Loucy (cell line): ENCODE results near the gene PANX2.

Experiments used
- H2AFZ ChIP-seq: fragments of 200-600 bp; sonication (generic); 2 replicates; pipeline ENCODE4 v1.6.0; 2016; ENCODE audit warnings: antibody characterized with exemption, mild to moderate bottlenecking, low read length, moderate library complexity
- H3F3A ChIP-seq: fragments of 200-600 bp; 2 replicates; pipeline ENCODE4 v1.6.0; 2016; ENCODE audit warnings: antibody characterized with exemption, low read depth, mild to moderate bottlenecking
- H3K27me3 ChIP-seq: fragments of 200-600 bp; sonication (generic); 2 replicates; pipeline ENCODE4 v1.6.1; 2014; ENCODE audit warnings: low read length, mild to moderate bottlenecking; ENCODE audit not compliant: insufficient read depth, poor library complexity, severe bottlenecking
- H3K36me3 ChIP-seq: fragments of 200-600 bp; sonication (generic); 2 replicates; pipeline ENCODE4 v1.6.1; 2016; ENCODE audit warnings: low read length; ENCODE audit not compliant: insufficient read depth
- H3K4me1 ChIP-seq: fragments of 200-600 bp; sonication (generic); 2 replicates; pipeline ENCODE4 v1.5.1; 2014; ENCODE audit warnings: low read length, mild to moderate bottlenecking; ENCODE audit not compliant: insufficient read depth, poor library complexity, severe bottlenecking
- H3K4me2 ChIP-seq: fragments of 200-600 bp; sonication (generic); 2 replicates; pipeline ENCODE4 v1.6.0; 2014; ENCODE audit warnings: antibody characterized with exemption, low read length, low read depth, mild to moderate bottlenecking; ENCODE audit not compliant: poor library complexity, severe bottlenecking
- H3K4me3 ChIP-seq: fragments of 200-600 bp; sonication (generic); 2 replicates; pipeline ENCODE4 v1.5.1; 2014; ENCODE audit warnings: low read length, mild to moderate bottlenecking, mixed read lengths; ENCODE audit not compliant: poor library complexity, severe bottlenecking
- H3K79me2 ChIP-seq: fragments of 200-600 bp; sonication (generic); 2 replicates; pipeline ENCODE4 v1.6.1; 2014; ENCODE audit warnings: low read length; ENCODE audit not compliant: insufficient read depth
- H3K9ac ChIP-seq: fragments of 200-600 bp; sonication (generic); 2 replicates; pipeline ENCODE4 v1.6.0; 2014; ENCODE audit warnings: mild to moderate bottlenecking, low read depth, low read length, moderate library complexity; ENCODE audit not compliant: poor library complexity, severe bottlenecking
- H3K9me2 ChIP-seq: fragments of 200-600 bp; sonication (generic); replicated peaks from 2 replicates; pipeline ENCODE4 v1.6.1; 2016; ENCODE audit warnings: low read depth, low read length, mixed read lengths
- H3K9me3 ChIP-seq: fragments of 200-600 bp; sonication (generic); 2 replicates; pipeline ENCODE4 v1.6.1; 2014; ENCODE audit warnings: mild to moderate bottlenecking, antibody characterized with exemption, low read length, low read depth; ENCODE audit not compliant: insufficient read depth
- H4K20me1 ChIP-seq: fragments of 200-600 bp; sonication (generic); 2 replicates; pipeline ENCODE4 v1.6.0; 2014; ENCODE audit warnings: antibody characterized with exemption, low read length, mild to moderate bottlenecking; ENCODE audit not compliant: insufficient read depth, poor library complexity, severe bottlenecking
- EZH2phosphoT487 ChIP-seq: fragments of 200-600 bp; IDR thresholded peaks from 2 replicates; pipeline ENCODE4 v1.6.1; 2018; ENCODE audit warnings: antibody characterized with exemption, mild to moderate bottlenecking, moderate library complexity, borderline replicate concordance
- TF ChIP-seq, protein P1 (sequence below): fragments of 200-600 bp; sonication (generic); conservative IDR thresholded peaks from 2 replicates; pipeline ENCODE4 v1.5.1; 2014; ENCODE audit warnings: mild to moderate bottlenecking, antibody characterized with exemption, low read length

PANX2 gene

DNA sequence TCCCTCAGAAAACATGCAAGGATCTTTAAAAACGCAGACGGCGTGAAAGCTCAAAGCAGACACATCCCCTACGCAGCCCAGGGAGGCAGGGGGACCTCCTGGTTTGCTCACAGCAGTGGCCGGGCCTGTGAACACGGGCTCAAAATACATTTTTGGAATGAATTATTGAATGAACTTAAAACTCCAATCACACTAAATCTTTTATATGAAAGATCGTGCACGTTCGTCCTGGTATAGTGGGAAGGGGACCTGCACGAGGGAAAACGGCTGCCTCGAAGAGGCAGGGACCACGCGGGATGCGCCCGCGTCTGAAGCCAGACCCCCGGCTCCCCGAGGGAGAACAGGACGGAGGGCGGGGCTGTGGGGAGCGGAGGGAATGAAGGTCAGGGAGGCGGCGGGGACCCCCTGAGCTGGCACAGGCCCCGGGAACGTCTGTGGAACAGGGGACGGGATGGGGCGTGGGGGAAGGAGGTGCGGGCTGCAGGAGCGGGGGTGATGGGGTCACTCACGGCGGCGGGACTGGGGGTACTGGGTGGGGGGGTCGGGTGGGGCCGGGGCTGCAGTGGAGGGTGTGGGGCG is 1.3 kb upstream of the PANX2 start:
- Histone ChIP-seq H3K27me3 (no peaks in the 10 kb centered on the region), H3K9me3 (no peaks in the 10 kb centered on the region), H2AFZ (no peak overlapping the region), H3K9me2 (no peaks in the 10 kb centered on the region), H3K9ac (no peak overlapping the region), H4K20me1 (no peaks in the 10 kb centered on the region), H3F3A (no peaks in the 10 kb centered on the region), H3K4me3 (no peak overlapping the region), H3K79me2 (no peaks in the 10 kb centered on the region), H3K4me2 (no peak overlapping the region), H3K36me3 (no peaks in the 10 kb centered on the region), H3K4me1 (no peaks in the 10 kb centered on the region)
- TF ChIP-seq EZH2phosphoT487 = no peak
- TF ChIP-seq, protein P1, sequence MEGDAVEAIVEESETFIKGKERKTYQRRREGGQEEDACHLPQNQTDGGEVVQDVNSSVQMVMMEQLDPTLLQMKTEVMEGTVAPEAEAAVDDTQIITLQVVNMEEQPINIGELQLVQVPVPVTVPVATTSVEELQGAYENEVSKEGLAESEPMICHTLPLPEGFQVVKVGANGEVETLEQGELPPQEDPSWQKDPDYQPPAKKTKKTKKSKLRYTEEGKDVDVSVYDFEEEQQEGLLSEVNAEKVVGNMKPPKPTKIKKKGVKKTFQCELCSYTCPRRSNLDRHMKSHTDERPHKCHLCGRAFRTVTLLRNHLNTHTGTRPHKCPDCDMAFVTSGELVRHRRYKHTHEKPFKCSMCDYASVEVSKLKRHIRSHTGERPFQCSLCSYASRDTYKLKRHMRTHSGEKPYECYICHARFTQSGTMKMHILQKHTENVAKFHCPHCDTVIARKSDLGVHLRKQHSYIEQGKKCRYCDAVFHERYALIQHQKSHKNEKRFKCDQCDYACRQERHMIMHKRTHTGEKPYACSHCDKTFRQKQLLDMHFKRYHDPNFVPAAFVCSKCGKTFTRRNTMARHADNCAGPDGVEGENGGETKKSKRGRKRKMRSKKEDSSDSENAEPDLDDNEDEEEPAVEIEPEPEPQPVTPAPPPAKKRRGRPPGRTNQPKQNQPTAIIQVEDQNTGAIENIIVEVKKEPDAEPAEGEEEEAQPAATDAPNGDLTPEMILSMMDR = no peak

DNA sequence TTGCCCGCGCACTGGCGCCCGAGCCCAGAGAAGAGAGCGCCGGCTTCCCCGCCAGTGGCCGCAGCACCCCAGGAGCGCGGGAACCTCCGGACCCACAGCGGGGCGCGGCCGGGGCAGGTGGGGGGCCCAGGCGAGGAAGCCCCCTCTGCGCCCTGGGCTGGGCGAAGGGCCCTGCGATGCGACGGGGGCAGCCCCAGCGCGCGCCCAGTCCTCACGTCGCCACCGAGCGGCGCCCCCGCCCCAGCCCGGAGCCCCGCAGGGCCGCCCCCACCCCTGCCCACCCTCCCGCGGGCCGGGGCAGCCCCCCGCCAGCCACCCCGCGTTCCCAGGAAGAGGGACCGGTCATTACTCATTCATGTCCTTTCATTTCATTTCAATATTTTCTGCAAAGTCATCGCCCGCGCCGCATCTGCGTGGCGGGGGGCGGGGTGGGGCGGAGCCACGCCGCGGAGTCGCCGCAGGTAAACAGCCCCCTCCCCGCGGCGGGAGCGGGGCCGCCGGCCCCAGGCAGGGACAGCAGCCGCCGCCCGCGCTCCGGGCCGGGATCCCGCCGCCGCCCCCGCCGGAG is 673 bp upstream of the PANX2 start:
- H4K20me1 ChIP-seq = no peaks in the 10 kb centered on the region
- no peaks in the 10 kb centered on the region for H3K9me2 ChIP-seq
- H3K4me1 ChIP-seq = no peaks in the 10 kb centered on the region
- no peak overlapping the region for H2AFZ ChIP-seq
- H3K9ac ChIP-seq = no peak overlapping the region
- no peaks in the 10 kb centered on the region for H3K9me3 ChIP-seq
- no peaks in the 10 kb centered on the region for H3K79me2 ChIP-seq
- H3K27me3 ChIP-seq = no peaks in the 10 kb centered on the region
- no peaks in the 10 kb centered on the region for H3K36me3 ChIP-seq
- no peak for TF ChIP-seq EZH2phosphoT487
- TF ChIP-seq, protein P1 = no peak
- H3K4me2 ChIP-seq = no peak overlapping the region
- no peak overlapping the region for H3K4me3 ChIP-seq
- H3F3A ChIP-seq = no peaks in the 10 kb centered on the region

DNA sequence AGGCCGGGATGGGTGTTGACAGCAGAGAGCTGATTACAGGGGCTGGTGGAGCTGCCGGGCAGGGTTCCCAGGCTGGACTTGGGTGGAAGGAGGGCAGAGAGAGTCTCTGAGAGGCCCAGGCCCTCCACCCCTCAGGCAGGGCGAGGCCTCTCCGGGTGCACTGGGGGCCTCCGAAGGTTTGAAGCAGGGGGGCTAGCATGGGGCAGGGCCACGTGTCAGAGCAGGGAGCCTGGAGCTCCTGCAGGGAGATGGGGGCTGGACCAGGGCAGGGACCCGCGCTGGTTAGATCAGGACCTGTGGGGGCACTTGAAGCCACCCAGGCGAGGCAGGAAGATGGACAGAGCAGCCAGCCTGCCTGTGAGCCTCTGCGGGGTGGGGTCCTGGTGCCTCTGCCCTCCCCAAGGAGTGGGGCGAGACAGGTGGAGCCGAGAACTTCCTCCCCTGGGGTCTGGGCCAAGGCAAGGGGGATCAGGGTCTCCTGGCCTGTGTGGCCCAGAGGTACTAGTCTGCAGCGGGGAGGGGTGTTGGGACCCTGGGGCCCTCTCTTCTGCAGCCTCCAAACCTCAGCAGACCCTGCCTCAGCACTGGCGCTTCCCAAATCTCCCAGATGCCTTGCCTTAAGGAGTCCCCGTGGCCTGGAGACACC is 911 bp downstream of the PANX2 start:
- Histone ChIP-seq H3K4me1 (no peaks in the 10 kb centered on the region), H2AFZ (no peak overlapping the region), H3K9me2 (no peaks in the 10 kb centered on the region), H3F3A (no peaks in the 10 kb centered on the region), H3K4me2 (no peak overlapping the region), H3K36me3 (no peaks in the 10 kb centered on the region), H3K79me2 (no peaks in the 10 kb centered on the region), H3K9me3 (no peaks in the 10 kb centered on the region), H4K20me1 (no peaks in the 10 kb centered on the region), H3K27me3 (no peaks in the 10 kb centered on the region), H3K9ac (no peak overlapping the region), H3K4me3 (no peak overlapping the region)
- TF ChIP-seq EZH2phosphoT487 = no peak
- TF ChIP-seq, protein P1 = no peak
